Right ventricle myocardium inferior (tissue), 1 donor: ENCODE results near the gene MET. TPM values are rescaled to one million over a fixed set of nuclear protein-coding genes. Genes with fewer than 3 reads are reported as not detected.
"Not testable (repeated sequence)": the region's sequence is repeated elsewhere in the genome, so short reads cannot be mapped to it uniquely, and the experiment has no call there.

ENCODE experiments used
- ATAC-seq: fragments of 200-7000 bp; cut with Tn5 transposase; one replicate; pipeline ENCODE4 v1.9.1; 2020; ENCODE audit warnings: mild to moderate bottlenecking, moderate library complexity
- DNase-seq: peaks from one replicate; pipeline ENCODE4 v3.0.0; 2021; ENCODE audit errors: missing footprints
- intact Hi-C: fragments of 100-400 bp; cut with DNase I; formaldehyde crosslinking; loops from one replicate; pipeline ENCODE4 v1.11.0; 2022
- long read RNA-seq: library from polyadenylated mRNA; unstranded; transcript quantifications from one replicate; pipeline ENCODE4 v2.0.0, GENCODE V29; 2021
- total RNA-seq: library from RNA; stranded (reverse); fragmentation: NEBNext Ultra II Directional; extraction: Animal tissue kit (Norgen Biotek cat#: 25700); gene quantifications from one replicate; pipeline ENCODE4 v1.2.1, GENCODE V29; 2021
- donor health status: DM: no; HTN: yes; CAD: no; lungs with severe emphysema.

MET gene
- total RNA-seq: 15.9 TPM
- long read RNA-seq, full-length matches to known transcripts: 2 of 2 reads
- long read RNA-seq, partial matches to known transcripts: 0 of 2 reads
- long read RNA-seq, other reads (novel, unspliced or antisense): 0 of 2 reads

- intact Hi-C loops: loop anchor here (2.0 to 5.0 kb wide), 4 partner anchors 40 to 137 kb away; no protein-coding TSS in a partner anchor
- ATAC-seq (peak; percentile 89), DNase-seq (peak; percentile 79)
These were observed at the start of gene MET for GRCh38 chr7:116671681-116672595. Gene MET (plus strand): TSS chr7:116672196. CDS start chr7:116699085, 26,889 bp downstream.

- no peak for DNase-seq
- no peak for ATAC-seq
- intact Hi-C loops: no loop called here
These were observed 45.1 kb upstream of the MET start for GRCh38 chr7:116626886-116627285.

- no peak for DNase-seq
- intact Hi-C loops: no loop called here
- ATAC-seq: peak; percentile 79
These were observed 42.9 kb upstream of the MET start for GRCh38 chr7:116629051-116629463.

GRCh38 chr7:116630357-116630756 lies 41.6 kb upstream of the MET start:
- intact Hi-C loops: loop anchor here (5.0 kb wide), 1 partner anchor 42 kb away; the partner anchor contains the start of gene MET
- ATAC-seq: no peak
- DNase-seq: no peak

- peak; percentile 57 for ATAC-seq
- DNase-seq: peak; percentile 77
- intact Hi-C loops: loop anchor here (5.0 kb wide), 1 partner anchor 41 kb away; the partner anchor contains the start of gene MET
These were observed 40.9 kb upstream of the MET start for GRCh38 chr7:116630932-116631671.

- intact Hi-C loops: loop anchor here (5.0 kb wide), 1 partner anchor 41 kb away; the partner anchor contains the start of gene MET
- no peak for DNase-seq
- ATAC-seq: no peak
These were observed 40.3 kb upstream of the MET start for GRCh38 chr7:116631676-116632075.

- no peak for DNase-seq
- intact Hi-C loops: loop anchor here (5.0 kb wide), 1 partner anchor 40 kb away; the partner anchor contains the start of gene MET
- ATAC-seq: no peak
These were observed 39.6 kb upstream of the MET start for GRCh38 chr7:116632384-116632783.

- no peak for ATAC-seq
- intact Hi-C loops: loop anchor here (5.0 kb wide), 1 partner anchor 39 kb away; the partner anchor contains the start of gene MET
- DNase-seq: no peak
These were observed 38.6 kb upstream of the MET start for GRCh38 chr7:116633131-116633988.

- ATAC-seq: no peak
- intact Hi-C loops: no loop called here
- no peak for DNase-seq
These were observed 35.0 kb upstream of the MET start for GRCh38 chr7:116636997-116637396.

GRCh38 chr7:116638592-116638991 lies 33.4 kb upstream of the MET start:
- DNase-seq, intact Hi-C loops, ATAC-seq: not testable (repeated sequence)

- intact Hi-C loops: no loop called here
- no peak for DNase-seq
- ATAC-seq: no peak
These were observed 30.3 kb upstream of the MET start for GRCh38 chr7:116641551-116642153.

- DNase-seq, ATAC-seq, intact Hi-C loops: not testable (repeated sequence)
These were observed 28.8 kb upstream of the MET start for GRCh38 chr7:116643148-116643547.

GRCh38 chr7:116644628-116645027 lies 27.4 kb upstream of the MET start:
- no peak for DNase-seq
- no peak for ATAC-seq
- intact Hi-C loops: no loop called here

GRCh38 chr7:116647290-116647689 lies 24.7 kb upstream of the MET start:
- intact Hi-C loops: no loop called here
- no peak for DNase-seq
- ATAC-seq: no peak

- intact Hi-C loops: no loop called here
- DNase-seq: no peak
- ATAC-seq: no peak
These were observed 24.1 kb upstream of the MET start for GRCh38 chr7:116647861-116648260.

GRCh38 chr7:116650436-116650835 lies 21.6 kb upstream of the MET start:
- ATAC-seq: no peak
- no peak for DNase-seq

GRCh38 chr7:116652793-116653192 lies 19.2 kb upstream of the MET start:
- DNase-seq: no peak
- intact Hi-C loops: no loop called here
- ATAC-seq: no peak

More at GRCh38 chr7:116650436-116650835, 21.6 kb upstream of the MET start:
- intact Hi-C loops: no loop called here

GRCh38 chr7:116653204-116653603 lies 18.8 kb upstream of the MET start:
- DNase-seq (no peak), ATAC-seq (peak; percentile 76)
- intact Hi-C loops: no loop called here
